GM04504 (cell line): ENCODE results near the gene SPOUT1.
"Not testable (repeated sequence)": the region's sequence is repeated elsewhere in the genome, so short reads cannot be mapped to it uniquely, and the experiment has no call there.

Experiments
- DNase-seq: peaks from one replicate; pipeline ENCODE4 v3.0.0-alpha.2; 2012; ENCODE audit warnings: low read depth

The SPOUT1 gene

GRCh38 chr9:128809831-128810230, 19.8 kb downstream of the SPOUT1 start:
- DNase-seq: no peak

GRCh38 chr9:128809036-128809599, 20.5 kb downstream of the SPOUT1 start:
- DNase-seq: no peak

GRCh38 chr9:128808543-128808942, 21.1 kb downstream of the SPOUT1 start:
- DNase-seq: no peak

GRCh38 chr9:128807827-128808226, 21.8 kb downstream of the SPOUT1 start:
- DNase-seq: no peak

- no peak for DNase-seq
Measured at GRCh38 chr9:128805661-128806060, 23.9 kb downstream of the SPOUT1 start.

- no peak for DNase-seq
Measured at GRCh38 chr9:128802482-128802881, 27.1 kb downstream of the SPOUT1 start.

- DNase-seq: no peak
Measured at GRCh38 chr9:128800061-128800460, 29.5 kb downstream of the SPOUT1 start.

- no peak for DNase-seq
Measured at GRCh38 chr9:128798896-128799295, 30.7 kb downstream of the SPOUT1 start.

GRCh38 chr9:128794961-128795360, 34.6 kb downstream of the SPOUT1 start:
- DNase-seq: not testable (repeated sequence)

- DNase-seq: no peak
Measured at GRCh38 chr9:128792978-128793686, 36.5 kb downstream of the SPOUT1 start.

GRCh38 chr9:128792134-128792533, 37.5 kb downstream of the SPOUT1 start:
- DNase-seq: no peak

GRCh38 chr9:128790536-128790935, 39.1 kb downstream of the SPOUT1 start:
- no peak for DNase-seq

GRCh38 chr9:128788445-128788844, 41.1 kb downstream of the SPOUT1 start:
- no peak for DNase-seq

- DNase-seq: no peak
Measured at GRCh38 chr9:128787659-128788058, 41.9 kb downstream of the SPOUT1 start.

- peak; percentile 56 for DNase-seq
Measured at GRCh38 chr9:128786681-128787601, 42.7 kb downstream of the SPOUT1 start, which contains the start of gene TBC1D13. TBC1D13 (plus strand) TSS chr9:128787253; CDS start chr9:128787354, 101 bp downstream.

GRCh38 chr9:128785427-128785826, 44.2 kb downstream of the SPOUT1 start:
- DNase-seq: no peak

- no peak for DNase-seq
Measured at GRCh38 chr9:128782669-128783068, 46.9 kb downstream of the SPOUT1 start.

- DNase-seq: no peak
Measured at GRCh38 chr9:128781187-128782070, 48.2 kb downstream of the SPOUT1 start.

- DNase-seq: not testable (repeated sequence)
Measured at GRCh38 chr9:128780093-128780492, 49.5 kb downstream of the SPOUT1 start.

GRCh38 chr9:128774804-128775203, 54.8 kb downstream of the SPOUT1 start:
- no peak for DNase-seq

GRCh38 chr9:128773049-128773448, 56.5 kb downstream of the SPOUT1 start:
- no peak for DNase-seq
